ES-I3 (cell line): Measurements from ENCODE around the gene GPX3.

ENCODE experiments used
- H3K36me3 ChIP-seq: 2 replicates; pipeline ENCODE4 v1.6.1; 2013; ENCODE audit warnings: mild to moderate bottlenecking, low read length, control low read depth, moderate library complexity; ENCODE audit not compliant: insufficient read depth
- H3K4me1 ChIP-seq: 2 replicates; pipeline ENCODE4 v1.6.1; 2013; ENCODE audit warnings: mild to moderate bottlenecking, control low read depth, low read length; ENCODE audit not compliant: insufficient read depth
- H3K9ac ChIP-seq: 2 replicates; pipeline ENCODE4 v1.6.1; 2013; ENCODE audit warnings: low read depth, mild to moderate bottlenecking, low read length, moderate library complexity
- H3K9me3 ChIP-seq: 2 replicates; pipeline ENCODE4 v1.6.1; 2013; ENCODE audit warnings: mild to moderate bottlenecking, low read length, moderate library complexity; ENCODE audit not compliant: control insufficient read depth, insufficient read depth

The GPX3 gene

DNA sequence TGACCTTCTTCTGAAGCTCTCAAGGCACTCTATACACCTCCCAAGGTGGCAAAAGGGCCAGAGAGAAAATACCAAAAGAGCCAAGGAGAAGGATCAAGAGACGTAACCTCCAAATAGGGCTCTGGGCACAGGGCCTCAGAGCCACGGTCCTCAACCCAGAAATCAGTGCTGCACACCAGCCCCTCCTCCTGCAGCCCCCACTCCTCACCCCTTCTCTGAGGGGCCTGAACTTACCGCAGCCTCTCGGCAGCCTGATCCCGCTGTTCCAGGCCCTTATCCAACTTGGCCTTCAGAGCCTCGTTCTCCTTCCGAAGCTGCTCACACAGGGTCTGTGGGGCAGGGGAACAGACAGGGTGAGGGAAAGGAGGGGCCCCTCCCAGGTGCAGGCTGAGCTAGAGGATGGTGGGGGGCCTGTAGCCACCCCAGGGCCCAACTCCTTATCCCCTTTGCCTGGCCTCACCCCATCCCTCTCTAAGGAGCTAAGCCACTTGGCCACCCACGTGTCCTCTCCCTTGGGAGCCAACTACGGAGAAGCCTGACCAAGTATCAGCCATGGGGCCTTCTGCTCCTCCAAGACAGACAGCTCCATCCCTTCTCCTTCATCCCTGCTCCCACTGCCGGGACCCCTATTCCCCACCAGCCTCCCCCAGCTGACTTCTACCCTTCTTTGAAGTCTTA is 31.7 kb downstream of the GPX3 start:
- H3K9ac ChIP-seq: no peak overlapping the region
- H3K36me3 ChIP-seq: no peaks in the 10 kb centered on the region; the same call in none of the 2 replicates

DNA sequence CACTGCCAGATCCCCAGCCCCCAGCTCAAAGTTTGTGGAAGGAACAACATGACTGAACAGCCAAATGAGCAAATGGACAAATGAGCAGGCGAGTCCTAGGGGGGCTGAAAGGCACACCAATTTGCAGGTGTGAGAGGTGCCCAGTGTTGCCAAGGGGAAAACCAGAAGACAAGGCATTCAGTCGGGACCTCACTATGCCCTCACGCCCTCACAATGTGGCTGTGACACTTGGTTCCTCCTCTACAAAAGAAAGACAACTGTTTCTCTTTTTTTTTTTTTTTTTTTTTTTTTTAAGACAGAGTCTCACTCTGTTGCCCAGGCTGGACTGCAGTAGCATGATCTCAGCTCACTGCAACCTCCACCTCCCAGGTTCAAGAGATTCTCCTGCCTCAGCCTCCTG is 32.4 kb downstream of the GPX3 start:
- Histone ChIP-seq H3K4me1 (peaks cover 5% of the 10 kb centered on the region; the same call in 1 of the 2 replicates), H3K9ac (no peak overlapping the region), H3K9me3 (no peaks in the 10 kb centered on the region), H3K36me3 (no peaks in the 10 kb centered on the region; the same call in 1 of the 2 replicates)

More for the DNA sequence above, 31.7 kb downstream of the GPX3 start:
- no peaks in the 10 kb centered on the region for H3K9me3 ChIP-seq
- H3K4me1 ChIP-seq: peaks cover 5% of the 10 kb centered on the region; the same call in 1 of the 2 replicates

DNA sequence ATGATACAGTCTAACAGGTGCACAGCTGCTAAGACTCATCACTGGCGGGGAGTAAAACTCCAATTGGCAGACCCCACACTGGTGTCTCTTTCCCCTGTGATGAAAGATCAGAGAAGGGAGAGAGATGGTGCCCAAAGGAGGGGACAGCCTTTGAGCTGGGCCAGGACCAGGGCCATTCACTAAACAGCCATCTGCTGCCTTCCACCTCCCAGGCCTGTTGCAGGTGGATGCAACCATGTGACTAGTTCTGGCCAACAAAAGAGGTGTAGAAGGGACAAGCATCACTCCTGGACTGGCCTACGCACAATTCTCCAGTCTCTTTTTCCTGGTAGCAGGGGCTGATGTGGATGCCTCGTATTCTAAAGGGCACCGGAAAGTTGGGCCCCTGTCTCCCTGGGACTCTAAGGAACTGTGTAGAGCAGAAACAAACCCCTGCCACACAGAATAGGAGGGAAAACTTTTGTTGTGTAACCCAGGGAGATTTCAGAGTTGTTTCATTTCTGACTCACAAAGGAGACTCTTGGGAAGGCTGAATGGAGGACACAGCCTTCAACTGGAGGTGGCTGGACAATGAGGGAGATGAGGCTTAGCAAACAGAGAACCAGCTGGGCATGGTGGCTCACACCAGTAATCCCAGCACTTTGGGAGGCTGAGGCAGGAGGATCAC is 33.5 kb downstream of the GPX3 start:
- H3K9ac ChIP-seq: no peak overlapping the region
- H3K4me1 ChIP-seq: no peaks in the 10 kb centered on the region
- no peaks in the 10 kb centered on the region; the same call in 1 of the 2 replicates for H3K36me3 ChIP-seq
- H3K9me3 ChIP-seq: no peaks in the 10 kb centered on the region

DNA sequence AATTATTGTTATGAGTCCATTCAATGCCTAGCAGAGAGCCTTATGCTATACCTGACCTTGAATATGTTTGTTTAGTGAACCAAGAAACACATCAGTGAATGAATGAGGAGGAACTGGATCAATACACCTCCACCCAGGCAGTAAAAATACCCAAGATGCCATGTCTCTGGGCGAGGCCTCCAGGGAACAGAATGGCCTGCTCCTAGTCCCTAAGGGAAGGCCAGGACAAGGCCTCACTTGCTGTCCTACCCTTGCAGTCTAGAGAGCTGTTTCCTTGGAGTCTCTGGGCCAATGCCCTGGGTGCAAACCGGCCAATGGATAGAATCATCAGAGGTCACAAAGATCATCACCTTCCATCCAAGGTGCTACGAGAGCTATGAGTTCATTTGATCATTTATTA is 34.3 kb downstream of the GPX3 start:
- no peak overlapping the region for H3K9ac ChIP-seq
- no peaks in the 10 kb centered on the region for H3K9me3 ChIP-seq
- H3K36me3 ChIP-seq: no peaks in the 10 kb centered on the region; the same call in 1 of the 2 replicates
- no peaks in the 10 kb centered on the region for H3K4me1 ChIP-seq

DNA sequence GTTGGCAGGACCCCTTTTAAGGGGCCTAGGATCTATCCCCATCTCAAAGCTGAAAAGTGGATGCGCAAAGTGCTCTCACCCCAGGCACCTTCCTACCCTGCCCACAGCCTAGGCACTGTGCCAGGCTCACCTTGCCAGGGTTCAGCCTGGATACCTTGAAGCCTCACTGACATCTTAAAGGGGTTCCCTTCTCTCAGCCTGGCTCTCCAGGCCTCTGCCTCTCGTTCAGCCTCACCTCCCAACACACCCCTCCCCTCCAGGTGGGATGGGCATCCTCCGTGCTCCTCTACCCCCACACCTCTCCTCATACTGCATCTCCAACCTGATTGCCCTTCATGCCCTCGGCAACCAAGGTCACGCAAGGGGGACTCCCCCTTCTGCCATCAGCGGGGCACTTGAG is 34.9 kb downstream of the GPX3 start:
- Histone ChIP-seq H3K9me3 (no peaks in the 10 kb centered on the region), H3K4me1 (no peaks in the 10 kb centered on the region), H3K36me3 (no peaks in the 10 kb centered on the region; the same call in 1 of the 2 replicates), H3K9ac (no peak overlapping the region)

DNA sequence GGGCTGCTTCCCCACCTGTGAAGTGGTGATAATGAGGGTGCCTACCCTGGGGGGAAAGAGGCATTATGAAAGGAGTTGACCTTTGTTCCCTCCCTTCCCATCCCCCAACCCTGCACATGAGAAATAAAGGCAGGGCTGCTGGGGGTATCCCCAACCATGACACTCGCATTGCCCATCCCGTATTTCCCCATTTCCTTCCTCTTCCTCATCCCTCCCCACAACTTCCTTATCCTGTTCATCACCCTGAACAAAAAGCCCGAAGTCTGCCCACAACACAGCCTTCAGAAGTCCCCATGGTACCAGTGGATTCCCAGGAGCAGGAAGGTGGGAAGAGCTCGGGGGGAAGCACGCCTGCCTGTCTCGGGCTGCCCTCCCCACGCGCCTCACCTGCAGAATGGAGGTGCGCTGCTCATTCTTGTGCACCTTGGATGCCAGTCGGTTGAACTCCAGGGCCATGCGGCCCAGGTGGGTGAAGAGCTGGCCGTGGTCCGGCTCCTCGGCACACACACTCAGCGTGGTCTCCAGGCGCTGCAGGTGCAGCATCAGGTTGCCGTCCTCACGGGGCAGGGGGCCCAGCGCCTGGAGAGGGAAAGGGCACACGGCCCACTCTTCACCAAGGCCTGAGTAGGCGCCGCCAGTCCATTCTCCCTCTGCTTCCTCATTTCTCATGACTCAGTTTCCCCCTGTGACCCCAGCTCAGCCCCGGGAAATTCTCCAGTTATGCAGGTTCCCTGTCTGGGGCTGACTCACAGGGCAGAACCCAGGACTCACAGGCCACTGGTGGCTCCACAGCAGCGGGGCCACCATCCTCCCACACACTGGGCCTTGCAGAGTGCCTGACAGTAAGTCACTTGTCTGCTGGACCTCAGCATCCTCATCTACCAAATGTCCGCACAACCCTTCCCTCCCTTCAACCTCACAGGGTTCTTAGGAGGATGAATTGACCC is 36.3 kb downstream of the GPX3 start:
- no peaks in the 10 kb centered on the region for H3K36me3 ChIP-seq

DNA sequence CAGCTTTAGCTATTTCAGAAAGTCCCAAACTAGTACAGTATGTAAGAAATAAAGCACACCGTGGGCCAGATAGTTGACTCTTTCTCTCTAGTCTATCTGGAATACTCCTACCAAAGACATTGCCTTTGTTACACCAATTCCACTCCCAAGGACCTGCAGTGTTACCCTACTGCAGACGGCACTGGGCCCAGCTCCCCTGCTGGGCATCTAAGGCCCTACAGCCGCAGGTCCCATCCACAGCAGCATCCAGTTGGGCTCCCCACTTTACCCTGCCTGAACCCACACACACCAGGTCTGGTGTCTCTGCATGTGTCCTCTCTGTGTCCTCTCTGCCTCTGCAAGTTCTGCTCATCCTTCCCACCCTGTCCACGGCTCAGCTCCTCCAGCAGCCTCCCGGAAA is 37.9 kb downstream of the GPX3 start:
- H3K36me3 ChIP-seq: no peaks in the 10 kb centered on the region
- no peaks in the 10 kb centered on the region for H3K9me3 ChIP-seq
- peaks cover 1% of the 10 kb centered on the region; the same call in 1 of the 2 replicates for H3K4me1 ChIP-seq

More for the DNA sequence above, 36.3 kb downstream of the GPX3 start:
- no peaks in the 10 kb centered on the region for H3K9me3 ChIP-seq
- H3K4me1 ChIP-seq: no peaks in the 10 kb centered on the region
- no peak overlapping the region for H3K9ac ChIP-seq

DNA sequence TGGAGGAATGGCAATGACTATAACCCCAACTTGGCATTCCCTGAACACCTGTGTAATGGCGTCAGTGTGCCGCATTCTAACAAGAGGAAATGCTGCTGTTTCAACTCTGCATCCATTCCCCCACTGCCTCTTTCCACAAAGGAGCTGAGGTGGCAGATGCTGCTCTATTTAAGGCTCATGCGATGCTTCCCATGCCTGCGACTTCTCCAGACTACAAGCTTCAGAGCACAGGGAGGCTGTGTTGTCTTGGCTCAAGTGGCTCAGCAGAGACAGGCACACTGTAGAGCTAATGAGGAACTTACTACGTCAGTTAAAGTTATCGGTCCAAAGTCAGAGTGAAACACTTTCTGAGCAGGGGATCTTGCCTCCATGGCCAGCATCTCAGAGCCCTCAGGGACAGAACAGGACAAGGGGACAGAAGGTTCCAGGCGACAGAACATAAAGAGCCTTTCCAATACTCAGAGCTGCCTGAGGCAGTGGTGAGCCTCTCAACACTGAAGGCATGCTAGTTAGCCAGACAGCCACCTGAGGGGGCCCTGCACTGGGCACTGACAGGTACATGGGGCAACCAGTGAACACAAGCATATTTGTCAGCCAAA is 38.6 kb downstream of the GPX3 start:
- Histone ChIP-seq H3K9me3 (no peaks in the 10 kb centered on the region), H3K36me3 (no peaks in the 10 kb centered on the region), H3K4me1 (peaks cover 6% of the 10 kb centered on the region; the same call in 1 of the 2 replicates), H3K9ac (no peak overlapping the region)

More for the DNA sequence above, 37.9 kb downstream of the GPX3 start:
- no peak overlapping the region for H3K9ac ChIP-seq

DNA sequence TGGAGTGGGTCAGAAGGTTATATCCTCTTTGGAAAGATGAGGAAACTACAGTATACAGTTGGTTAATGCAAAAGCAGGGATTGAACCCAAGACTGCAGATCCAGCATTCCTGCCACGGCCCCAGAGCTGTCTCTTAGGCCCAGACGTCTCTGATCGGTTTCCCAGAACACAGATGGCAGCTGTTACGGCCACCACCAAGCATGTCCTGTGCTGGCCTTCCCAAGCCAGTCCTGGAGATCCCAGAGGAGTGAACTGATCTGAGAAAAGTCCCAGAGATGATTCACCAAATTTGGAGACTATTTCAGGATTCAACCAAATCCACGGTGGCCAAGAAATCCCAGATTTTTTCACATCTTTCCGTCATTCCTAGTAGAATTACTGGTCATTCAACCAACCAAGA is 40.4 kb downstream of the GPX3 start:
- no peaks in the 10 kb centered on the region for H3K9me3 ChIP-seq
- H3K36me3 ChIP-seq: no peaks in the 10 kb centered on the region
- peaks cover 6% of the 10 kb centered on the region; the same call in 1 of the 2 replicates for H3K4me1 ChIP-seq
- H3K9ac ChIP-seq: no peak overlapping the region

DNA sequence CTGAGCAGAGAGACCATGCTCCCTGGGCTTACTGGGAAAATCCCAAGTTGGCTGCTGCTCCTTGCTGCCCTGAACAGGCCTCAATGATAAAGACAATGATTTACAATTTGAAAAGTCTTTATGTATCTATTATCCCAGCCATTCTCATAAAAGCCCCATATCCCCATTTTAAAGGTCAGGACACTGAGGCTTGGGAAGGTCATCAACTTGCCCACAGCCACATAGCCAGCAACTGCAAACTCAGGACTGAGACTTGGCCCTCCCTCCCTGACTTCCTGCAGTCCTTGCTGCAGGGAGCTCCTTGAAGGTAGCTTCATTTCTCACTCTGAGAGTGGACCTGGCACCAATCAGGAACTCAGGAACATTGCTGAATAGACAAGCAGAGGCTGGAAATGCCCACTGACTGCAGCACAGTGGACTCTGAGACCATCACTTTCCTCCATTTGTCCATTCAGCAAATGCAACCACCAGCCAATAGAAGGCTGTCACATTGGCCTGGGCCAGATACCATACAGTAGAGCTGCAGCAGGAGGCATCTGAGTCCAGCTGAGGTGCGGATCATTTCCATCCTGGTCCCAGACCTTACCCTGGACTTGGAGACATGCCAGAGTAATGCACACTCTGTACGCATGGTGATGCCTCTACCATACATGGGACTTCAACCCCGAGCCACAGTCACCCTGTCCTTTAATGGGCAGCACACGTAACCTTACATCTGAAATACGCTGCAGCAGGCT is 42.2 kb downstream of the GPX3 start:
- H3K9me3 ChIP-seq: no peaks in the 10 kb centered on the region
- H3K9ac ChIP-seq: no peak overlapping the region
- H3K4me1 ChIP-seq: peaks cover 6% of the 10 kb centered on the region; the same call in 1 of the 2 replicates
- H3K36me3 ChIP-seq: no peaks in the 10 kb centered on the region

DNA sequence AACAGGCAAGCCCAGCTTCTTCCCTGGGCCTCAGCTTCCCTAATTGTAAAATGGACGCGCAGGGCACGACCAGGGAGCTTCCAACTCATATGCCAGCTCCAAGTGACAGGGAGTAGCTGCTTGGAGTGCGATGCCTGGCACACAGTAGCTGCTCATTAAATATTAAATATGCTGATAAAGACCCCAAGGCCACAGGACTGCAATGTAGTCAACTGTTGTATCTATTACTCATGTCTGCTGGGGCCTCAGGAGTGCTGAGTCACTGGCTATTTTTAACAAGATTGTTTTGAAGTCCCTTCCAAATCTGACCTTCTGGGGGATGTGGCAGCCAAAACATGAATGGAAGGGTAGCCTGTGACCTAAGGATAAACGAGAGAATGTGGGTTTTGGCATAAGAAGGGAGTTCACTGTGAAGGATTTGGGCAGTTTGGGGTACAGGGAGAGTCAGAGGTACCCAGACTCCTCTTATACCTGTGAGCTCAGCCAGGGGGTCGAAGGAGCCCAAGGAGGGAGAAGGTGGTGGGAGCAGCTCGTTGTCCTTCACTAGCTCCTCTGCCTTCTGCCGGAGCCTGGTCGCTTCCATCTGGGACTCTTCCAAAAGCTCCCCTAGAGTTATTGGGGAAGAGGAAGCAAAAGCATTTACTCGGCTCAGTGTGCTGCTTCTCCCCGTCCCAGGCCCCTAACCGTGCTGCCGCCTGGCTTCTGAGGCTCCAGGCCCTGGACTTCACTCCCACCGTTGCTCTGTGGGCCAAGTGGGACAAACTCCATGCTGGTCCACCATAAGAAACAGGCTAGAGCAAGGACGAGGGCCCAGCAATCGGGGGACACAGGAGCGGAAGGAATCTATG is 43.0 kb downstream of the GPX3 start:
- Histone ChIP-seq H3K36me3 (no peaks in the 10 kb centered on the region), H3K9ac (no peak overlapping the region), H3K9me3 (no peaks in the 10 kb centered on the region), H3K4me1 (peaks cover 6% of the 10 kb centered on the region; the same call in 1 of the 2 replicates)

DNA sequence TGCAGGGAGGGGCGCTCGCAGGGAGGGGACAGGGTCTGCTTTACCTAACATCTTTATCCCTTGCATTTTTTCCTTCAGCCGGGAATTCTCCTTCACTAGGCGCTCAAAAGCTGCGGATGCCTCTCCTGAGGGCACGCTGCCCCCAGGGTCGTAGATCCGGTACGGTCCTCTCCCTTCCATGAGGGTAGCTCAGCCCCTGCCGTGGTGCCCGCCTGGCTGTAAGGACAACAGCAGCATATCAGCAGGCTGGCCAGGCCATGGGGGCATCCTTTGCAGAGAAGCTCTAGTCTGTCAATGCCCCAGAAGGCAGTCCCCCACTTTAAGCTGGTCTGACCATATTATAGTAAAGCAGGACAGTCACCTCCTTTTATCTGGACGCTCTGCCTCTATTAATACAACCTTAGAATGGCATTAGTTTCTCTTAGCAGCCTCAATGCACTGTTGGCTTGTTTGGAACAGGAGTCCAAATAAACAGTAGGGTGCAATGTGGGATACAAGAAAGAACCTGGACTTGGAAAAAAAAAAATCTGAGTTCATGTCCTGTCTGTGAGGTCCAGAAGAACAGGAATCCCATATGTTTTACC is 44.6 kb downstream of the GPX3 start:
- peaks cover 6% of the 10 kb centered on the region; the same call in 1 of the 2 replicates for H3K4me1 ChIP-seq
- no peak overlapping the region for H3K9ac ChIP-seq
- no peaks in the 10 kb centered on the region for H3K36me3 ChIP-seq
- no peaks in the 10 kb centered on the region for H3K9me3 ChIP-seq
